Neutrophil (primary cell): ENCODE data around the gene ZCWPW1.

ENCODE experiments used
- H3K27ac ChIP-seq: fragments of 200-600 bp; sonication (generic); 2 replicates; pipeline ENCODE4 v1.5.1; 2016; ENCODE audit warnings: mild to moderate bottlenecking, moderate library complexity
- H3K27me3 ChIP-seq: fragments of 200-600 bp; sonication (generic); 2 replicates; pipeline ENCODE4 v1.6.0; 2016; ENCODE audit warnings: mild to moderate bottlenecking
- H3K36me3 ChIP-seq: fragments of 200-600 bp; sonication (generic); 2 replicates; pipeline ENCODE4 v1.5.1; 2017
- H3K4me1 ChIP-seq, 2 experiments: fragments of 200-600 bp in 1 of 2; sonication (generic) in 1 of 2; 1 replicate in 1 of 2; 2 replicates in 1 of 2; pipeline versions ENCODE4 v1.5.1 to v1.6.1; 2013 to 2016; ENCODE audit warnings: low read depth in 1 of 2, low read length in 1 of 2, mild to moderate bottlenecking in 1 of 2, moderate library complexity in 1 of 2; ENCODE audit not compliant: control insufficient read depth in 1 of 2, insufficient read depth in 1 of 2
- H3K4me3 ChIP-seq, 2 experiments: fragments of 200-600 bp in 1 of 2; sonication (generic) in 1 of 2; 1 replicate in 1 of 2; 2 replicates in 1 of 2; pipeline ENCODE4 v1.5.1; 2013 to 2016; ENCODE audit warnings: low read depth in 1 of 2, low read length in 1 of 2, mild to moderate bottlenecking in 1 of 2, moderate library complexity in 1 of 2
- H3K9me3 ChIP-seq: fragments of 200-600 bp; sonication (generic); 2 replicates; pipeline ENCODE4 v1.5.1; 2016
- CTCF ChIP-seq: fragments of 200-600 bp; sonication (generic); IDR thresholded peaks from 2 replicates; pipeline ENCODE4 v1.5.1; 2016; ENCODE audit warnings: antibody characterized with exemption

Gene ZCWPW1

GRCh38 chr7:100351657-100352058 lies 76.8 kb downstream of the ZCWPW1 start:
- peaks cover 38% of the 10 kb centered on the region for H3K36me3 ChIP-seq
- H3K27ac ChIP-seq = peak overlapping the region; percentile 74
- peaks cover 40% of the 10 kb centered on the region in 2 experiments for H3K4me1 ChIP-seq
- H3K9me3 ChIP-seq = no peaks in the 10 kb centered on the region
- no peaks in the 10 kb centered on the region for H3K27me3 ChIP-seq
- no peak overlapping the region for H3K4me3 ChIP-seq
- TF ChIP-seq CTCF = no peak
